Measurements from ENCODE around the gene HACD3. TPM values are rescaled to one million over a fixed set of nuclear protein-coding genes. Genes with fewer than 3 reads are reported as not detected.

Gene HACD3
- total and polyA plus RNA-seq, 2 of the 13 experiments (the other 11 are each of a cell fraction or from before 2014, with no cell fraction given): 73.6 to 161 TPM

DNA sequence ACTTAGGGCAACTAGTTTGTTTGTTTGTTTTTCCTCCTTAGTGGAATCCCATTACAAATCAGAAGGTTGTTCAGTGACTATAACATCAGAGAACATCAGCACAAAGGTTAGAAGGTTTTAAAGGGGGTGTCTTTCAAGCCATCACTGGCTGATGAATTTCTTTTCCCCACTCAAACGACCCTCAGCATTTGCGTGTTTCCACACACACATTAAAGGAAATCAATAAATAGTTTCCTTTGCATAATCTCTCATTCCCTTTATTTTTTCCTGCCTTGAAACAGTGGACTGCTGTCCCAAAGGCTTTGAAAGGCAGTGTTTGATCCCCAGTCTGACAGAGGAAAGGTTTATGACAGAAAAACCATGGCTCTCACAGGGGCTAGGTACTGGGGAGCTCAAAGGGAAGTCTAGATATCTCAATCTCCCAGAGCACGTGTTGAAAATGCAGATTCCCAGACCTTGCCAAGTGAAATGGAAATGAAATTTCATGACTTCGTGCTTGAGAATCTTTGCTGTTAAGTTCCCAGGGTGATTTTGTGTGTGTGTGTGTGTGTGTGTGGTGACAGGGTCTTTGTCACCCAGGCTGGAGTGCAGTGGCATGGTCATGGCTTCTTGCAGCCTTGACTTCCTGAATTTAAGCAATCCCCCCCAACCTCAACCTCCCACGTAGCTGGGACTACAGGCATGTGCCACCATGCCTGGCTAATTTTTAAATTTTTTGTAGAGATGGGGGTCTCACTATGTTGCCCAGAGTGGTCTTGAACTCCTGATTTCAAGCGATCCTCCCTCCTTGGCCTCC, 82.9 kb downstream of the HACD3 start:
- Histone ChIP-seq H3K27me3 (ENCODE audit: control insufficient read depth in 1 of 2, insufficient read depth in 2 of 2, low read length in 2 of 2) (no peaks in the 10 kb centered on the region; a peak in 1 of 5 replicates), H4K20me1 (ENCODE audit: insufficient read depth, low read length) (no peaks in the 10 kb centered on the region), H3K4me2 (ENCODE audit: low read depth, low read length) (peak overlapping the region; percentile 100), H3K36me3 (replicated peaks in 1 of 2; ENCODE audit: control insufficient read depth in 1 of 2, insufficient read depth in 2 of 2, low read length in 2 of 2) (no peaks in the 10 kb centered on the region), H3K79me2 (ENCODE audit: insufficient read depth, low read length) (peaks cover 32% of the 10 kb centered on the region), H2AFZ (ENCODE audit: low read length) (no peak overlapping the region), H3K9me3 (ENCODE audit: low read length) (no peaks in the 10 kb centered on the region), H3K4me1 (ENCODE audit: insufficient read depth, low read length) (peaks cover 39% of the 10 kb centered on the region), H3K27ac (ENCODE audit: extremely low read length, insufficient read depth, low read length) (peak overlapping the region; percentile 99), H3K4me3 (replicated peaks in 1 of 3; ENCODE audit: insufficient read depth in 1 of 3, low read depth in 2 of 3, low read length in 3 of 3) (peak overlapping the region in 1 of 3 experiments; percentile 87; a peak in 1 of 6 replicates), H3K9ac (ENCODE audit: insufficient read depth, low read depth, low read length) (peak overlapping the region; percentile 96)
- in situ Hi-C loops (cut with HindIII; ENCODE audit: extremely low pct_ligation_motif_present, low pct_unique_long_range_greater_than_20kb) (no loop called here), intact Hi-C loops (cut with micrococcal nuclease; ENCODE audit: unreplicated experiment) (no loop called here)
- FAIRE-seq (peak; percentile 28), DNase-seq (ENCODE audit: low spot score) (peak; percentile 30), ATAC-seq (peak; percentile 24)
- 63% methylated on average over 6 of the region's 6 CpGs for WGBS (ENCODE audit: low lambda C conversion rate)
- CTCF ChIA-PET (ENCODE audit: low intra/inter-chr PET ratio, low total read pairs): no interaction called here
- no TSS peak for BruUV-seq (replicated peaks)
- POLR2A ChIA-PET: interaction anchor here (0.6 to 2.6 kb wide), 4 partner anchors 82 to 309 kb away, joined by 3 to 30 read pairs (median 7); partner anchors contain the start of genes HACD3, RAB11A and RNU5B-1
- TF ChIP-seq TEAD2 (CRISPR knock-in tag; IDR thresholded peaks at IDR 0.05) (no peak), SMAD3 (CRISPR knock-in tag; IDR thresholded peaks at IDR 0.05) (no peak), TARDBP (CRISPR knock-in tag; IDR thresholded peaks at IDR 0.05) (no peak), ZBTB7B (CRISPR knock-in tag; IDR thresholded peaks at IDR 0.05) (no peak), ATF7 (IDR thresholded peaks at IDR 0.05) (no peak), ATF7 (CRISPR knock-in tag; IDR thresholded peaks at IDR 0.05) (no peak), CENPX (CRISPR knock-in tag; IDR thresholded peaks at IDR 0.05) (no peak), SALL1 (CRISPR knock-in tag; IDR thresholded peaks at IDR 0.05) (peak; percentile 24; the same call in 1 of the 2 replicates), TAF1 (CRISPR knock-in tag; IDR thresholded peaks at IDR 0.05) (no peak), TCF7 (IDR thresholded peaks at IDR 0.05; ENCODE audit: low read depth) (peak; percentile 57), ZNF333 (CRISPR knock-in tag; IDR thresholded peaks at IDR 0.05; ENCODE audit: borderline replicate concordance) (no peak), ZNF720 (CRISPR knock-in tag; IDR thresholded peaks at IDR 0.05) (no peak), ETV5 (CRISPR knock-in tag; IDR thresholded peaks at IDR 0.05; ENCODE audit: borderline replicate concordance) (peak; percentile 48; the same call in 1 of the 2 replicates), ZNF34 (CRISPR knock-in tag; IDR thresholded peaks at IDR 0.05; ENCODE audit: borderline replicate concordance) (no peak), SCMH1 (CRISPR knock-in tag; IDR thresholded peaks at IDR 0.05; ENCODE audit: borderline replicate concordance) (no peak)
- TF ChIP-seq, protein P1, sequence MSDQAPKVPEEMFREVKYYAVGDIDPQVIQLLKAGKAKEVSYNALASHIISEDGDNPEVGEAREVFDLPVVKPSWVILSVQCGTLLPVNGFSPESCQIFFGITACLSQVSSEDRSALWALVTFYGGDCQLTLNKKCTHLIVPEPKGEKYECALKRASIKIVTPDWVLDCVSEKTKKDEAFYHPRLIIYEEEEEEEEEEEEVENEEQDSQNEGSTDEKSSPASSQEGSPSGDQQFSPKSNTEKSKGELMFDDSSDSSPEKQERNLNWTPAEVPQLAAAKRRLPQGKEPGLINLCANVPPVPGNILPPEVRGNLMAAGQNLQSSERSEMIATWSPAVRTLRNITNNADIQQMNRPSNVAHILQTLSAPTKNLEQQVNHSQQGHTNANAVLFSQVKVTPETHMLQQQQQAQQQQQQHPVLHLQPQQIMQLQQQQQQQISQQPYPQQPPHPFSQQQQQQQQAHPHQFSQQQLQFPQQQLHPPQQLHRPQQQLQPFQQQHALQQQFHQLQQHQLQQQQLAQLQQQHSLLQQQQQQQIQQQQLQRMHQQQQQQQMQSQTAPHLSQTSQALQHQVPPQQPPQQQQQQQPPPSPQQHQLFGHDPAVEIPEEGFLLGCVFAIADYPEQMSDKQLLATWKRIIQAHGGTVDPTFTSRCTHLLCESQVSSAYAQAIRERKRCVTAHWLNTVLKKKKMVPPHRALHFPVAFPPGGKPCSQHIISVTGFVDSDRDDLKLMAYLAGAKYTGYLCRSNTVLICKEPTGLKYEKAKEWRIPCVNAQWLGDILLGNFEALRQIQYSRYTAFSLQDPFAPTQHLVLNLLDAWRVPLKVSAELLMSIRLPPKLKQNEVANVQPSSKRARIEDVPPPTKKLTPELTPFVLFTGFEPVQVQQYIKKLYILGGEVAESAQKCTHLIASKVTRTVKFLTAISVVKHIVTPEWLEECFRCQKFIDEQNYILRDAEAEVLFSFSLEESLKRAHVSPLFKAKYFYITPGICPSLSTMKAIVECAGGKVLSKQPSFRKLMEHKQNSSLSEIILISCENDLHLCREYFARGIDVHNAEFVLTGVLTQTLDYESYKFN (CRISPR knock-in tag; conservative IDR thresholded peaks at IDR 0.05): peak; percentile 59; the same call in 1 of the 2 replicates
- TF ChIP-seq, protein P2, sequence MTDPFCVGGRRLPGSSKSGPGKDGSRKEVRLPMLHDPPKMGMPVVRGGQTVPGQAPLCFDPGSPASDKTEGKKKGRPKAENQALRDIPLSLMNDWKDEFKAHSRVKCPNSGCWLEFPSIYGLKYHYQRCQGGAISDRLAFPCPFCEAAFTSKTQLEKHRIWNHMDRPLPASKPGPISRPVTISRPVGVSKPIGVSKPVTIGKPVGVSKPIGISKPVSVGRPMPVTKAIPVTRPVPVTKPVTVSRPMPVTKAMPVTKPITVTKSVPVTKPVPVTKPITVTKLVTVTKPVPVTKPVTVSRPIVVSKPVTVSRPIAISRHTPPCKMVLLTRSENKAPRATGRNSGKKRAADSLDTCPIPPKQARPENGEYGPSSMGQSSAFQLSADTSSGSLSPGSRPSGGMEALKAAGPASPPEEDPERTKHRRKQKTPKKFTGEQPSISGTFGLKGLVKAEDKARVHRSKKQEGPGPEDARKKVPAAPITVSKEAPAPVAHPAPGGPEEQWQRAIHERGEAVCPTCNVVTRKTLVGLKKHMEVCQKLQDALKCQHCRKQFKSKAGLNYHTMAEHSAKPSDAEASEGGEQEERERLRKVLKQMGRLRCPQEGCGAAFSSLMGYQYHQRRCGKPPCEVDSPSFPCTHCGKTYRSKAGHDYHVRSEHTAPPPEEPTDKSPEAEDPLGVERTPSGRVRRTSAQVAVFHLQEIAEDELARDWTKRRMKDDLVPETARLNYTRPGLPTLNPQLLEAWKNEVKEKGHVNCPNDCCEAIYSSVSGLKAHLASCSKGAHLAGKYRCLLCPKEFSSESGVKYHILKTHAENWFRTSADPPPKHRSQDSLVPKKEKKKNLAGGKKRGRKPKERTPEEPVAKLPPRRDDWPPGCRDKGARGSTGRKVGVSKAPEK (CRISPR knock-in tag; IDR thresholded peaks at IDR 0.05; ENCODE audit: borderline replicate concordance): no peak

Measured in HepG2 (cell line).